ENCODE measurements around the gene EPHB1.

GRCh38 chr3:135181408-135181807 is 386.3 kb downstream of the EPHB1 start:
- TF ChIP-seq POLR2AphosphoS5 (IDR thresholded peaks at IDR 0.05) (no peak), POLR2A (IDR thresholded peaks at IDR 0.05) (no peak)
- TF ChIP-seq, protein P1, sequence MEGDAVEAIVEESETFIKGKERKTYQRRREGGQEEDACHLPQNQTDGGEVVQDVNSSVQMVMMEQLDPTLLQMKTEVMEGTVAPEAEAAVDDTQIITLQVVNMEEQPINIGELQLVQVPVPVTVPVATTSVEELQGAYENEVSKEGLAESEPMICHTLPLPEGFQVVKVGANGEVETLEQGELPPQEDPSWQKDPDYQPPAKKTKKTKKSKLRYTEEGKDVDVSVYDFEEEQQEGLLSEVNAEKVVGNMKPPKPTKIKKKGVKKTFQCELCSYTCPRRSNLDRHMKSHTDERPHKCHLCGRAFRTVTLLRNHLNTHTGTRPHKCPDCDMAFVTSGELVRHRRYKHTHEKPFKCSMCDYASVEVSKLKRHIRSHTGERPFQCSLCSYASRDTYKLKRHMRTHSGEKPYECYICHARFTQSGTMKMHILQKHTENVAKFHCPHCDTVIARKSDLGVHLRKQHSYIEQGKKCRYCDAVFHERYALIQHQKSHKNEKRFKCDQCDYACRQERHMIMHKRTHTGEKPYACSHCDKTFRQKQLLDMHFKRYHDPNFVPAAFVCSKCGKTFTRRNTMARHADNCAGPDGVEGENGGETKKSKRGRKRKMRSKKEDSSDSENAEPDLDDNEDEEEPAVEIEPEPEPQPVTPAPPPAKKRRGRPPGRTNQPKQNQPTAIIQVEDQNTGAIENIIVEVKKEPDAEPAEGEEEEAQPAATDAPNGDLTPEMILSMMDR (IDR thresholded peaks at IDR 0.05): no peak

Measured in transverse colon (tissue), 4 donors.